ENCODE measurements around the gene CHPF2.
A peak's percentile ranks its signal among the peaks of the same experiment; 100 is the strongest.

CHPF2 gene

DNA sequence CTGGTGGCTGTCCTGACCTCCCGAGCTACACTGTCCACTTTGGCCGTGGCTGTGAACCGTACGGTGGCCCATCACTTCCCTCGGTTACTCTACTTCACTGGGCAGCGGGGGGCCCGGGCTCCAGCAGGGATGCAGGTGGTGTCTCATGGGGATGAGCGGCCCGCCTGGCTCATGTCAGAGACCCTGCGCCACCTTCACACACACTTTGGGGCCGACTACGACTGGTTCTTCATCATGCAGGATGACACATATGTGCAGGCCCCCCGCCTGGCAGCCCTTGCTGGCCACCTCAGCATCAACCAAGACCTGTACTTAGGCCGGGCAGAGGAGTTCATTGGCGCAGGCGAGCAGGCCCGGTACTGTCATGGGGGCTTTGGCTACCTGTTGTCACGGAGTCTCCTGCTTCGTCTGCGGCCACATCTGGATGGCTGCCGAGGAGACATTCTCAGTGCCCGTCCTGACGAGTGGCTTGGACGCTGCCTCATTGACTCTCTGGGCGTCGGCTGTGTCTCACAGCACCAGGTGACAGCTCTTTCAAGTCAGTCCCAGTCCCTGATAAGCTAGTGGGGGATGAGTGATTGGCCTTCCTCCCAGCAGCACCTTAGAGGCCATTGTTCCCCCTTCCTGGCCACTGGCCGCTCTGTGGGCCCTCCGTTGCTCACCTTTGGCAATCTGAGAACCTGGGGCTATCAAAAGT, 3.0 kb downstream of the CHPF2 start:
- no peak for DNase-seq (ENCODE audit: low read depth)

DNA sequence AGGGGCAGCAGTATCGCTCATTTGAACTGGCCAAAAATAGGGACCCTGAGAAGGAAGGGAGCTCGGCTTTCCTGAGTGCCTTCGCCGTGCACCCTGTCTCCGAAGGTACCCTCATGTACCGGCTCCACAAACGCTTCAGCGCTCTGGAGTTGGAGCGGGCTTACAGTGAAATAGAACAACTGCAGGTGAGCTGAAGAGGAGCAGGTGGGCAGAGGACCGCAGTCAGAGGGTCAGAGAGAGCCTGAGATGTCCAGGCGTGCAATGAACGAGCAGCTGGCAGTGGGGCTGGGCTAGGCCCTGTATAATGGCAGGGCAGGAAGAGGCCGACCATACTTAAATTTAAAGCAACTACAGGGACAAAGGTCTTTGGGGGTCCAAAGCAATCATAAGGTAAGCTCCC, 4.1 kb downstream of the CHPF2 start:
- DNase-seq (ENCODE audit: low read depth), result no peak

DNA sequence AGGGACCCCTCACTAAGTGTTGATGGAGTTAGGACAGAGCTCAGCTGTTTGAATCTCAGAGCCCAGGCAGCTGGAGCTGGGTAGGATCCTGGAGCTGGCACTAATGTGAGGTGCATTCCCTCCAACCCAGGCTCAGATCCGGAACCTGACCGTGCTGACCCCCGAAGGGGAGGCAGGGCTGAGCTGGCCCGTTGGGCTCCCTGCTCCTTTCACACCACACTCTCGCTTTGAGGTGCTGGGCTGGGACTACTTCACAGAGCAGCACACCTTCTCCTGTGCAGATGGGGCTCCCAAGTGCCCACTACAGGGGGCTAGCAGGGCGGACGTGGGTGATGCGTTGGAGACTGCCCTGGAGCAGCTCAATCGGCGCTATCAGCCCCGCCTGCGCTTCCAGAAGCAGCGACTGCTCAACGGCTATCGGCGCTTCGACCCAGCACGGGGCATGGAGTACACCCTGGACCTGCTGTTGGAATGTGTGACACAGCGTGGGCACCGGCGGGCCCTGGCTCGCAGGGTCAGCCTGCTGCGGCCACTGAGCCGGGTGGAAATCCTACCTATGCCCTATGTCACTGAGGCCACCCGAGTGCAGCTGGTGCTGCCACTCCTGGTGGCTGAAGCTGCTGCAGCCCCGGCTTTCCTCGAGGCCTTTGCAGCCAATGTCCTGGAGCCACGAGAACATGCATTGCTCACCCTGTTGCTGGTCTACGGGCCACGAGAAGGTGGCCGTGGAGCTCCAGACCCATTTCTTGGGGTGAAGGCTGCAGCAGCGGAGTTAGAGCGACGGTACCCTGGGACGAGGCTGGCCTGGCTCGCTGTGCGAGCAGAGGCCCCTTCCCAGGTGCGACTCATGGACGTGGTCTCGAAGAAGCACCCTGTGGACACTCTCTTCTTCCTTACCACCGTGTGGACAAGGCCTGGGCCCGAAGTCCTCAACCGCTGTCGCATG, 5.2 kb downstream of the CHPF2 start:
- no peak for DNase-seq (ENCODE audit: low read depth)

DNA sequence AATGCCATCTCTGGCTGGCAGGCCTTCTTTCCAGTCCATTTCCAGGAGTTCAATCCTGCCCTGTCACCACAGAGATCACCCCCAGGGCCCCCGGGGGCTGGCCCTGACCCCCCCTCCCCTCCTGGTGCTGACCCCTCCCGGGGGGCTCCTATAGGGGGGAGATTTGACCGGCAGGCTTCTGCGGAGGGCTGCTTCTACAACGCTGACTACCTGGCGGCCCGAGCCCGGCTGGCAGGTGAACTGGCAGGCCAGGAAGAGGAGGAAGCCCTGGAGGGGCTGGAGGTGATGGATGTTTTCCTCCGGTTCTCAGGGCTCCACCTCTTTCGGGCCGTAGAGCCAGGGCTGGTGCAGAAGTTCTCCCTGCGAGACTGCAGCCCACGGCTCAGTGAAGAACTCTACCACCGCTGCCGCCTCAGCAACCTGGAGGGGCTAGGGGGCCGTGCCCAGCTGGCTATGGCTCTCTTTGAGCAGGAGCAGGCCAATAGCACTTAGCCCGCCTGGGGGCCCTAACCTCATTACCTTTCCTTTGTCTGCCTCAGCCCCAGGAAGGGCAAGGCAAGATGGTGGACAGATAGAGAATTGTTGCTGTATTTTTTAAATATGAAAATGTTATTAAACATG, 6.0 kb downstream of the CHPF2 start:
- DNase-seq (ENCODE audit: low read depth), result no peak

DNA sequence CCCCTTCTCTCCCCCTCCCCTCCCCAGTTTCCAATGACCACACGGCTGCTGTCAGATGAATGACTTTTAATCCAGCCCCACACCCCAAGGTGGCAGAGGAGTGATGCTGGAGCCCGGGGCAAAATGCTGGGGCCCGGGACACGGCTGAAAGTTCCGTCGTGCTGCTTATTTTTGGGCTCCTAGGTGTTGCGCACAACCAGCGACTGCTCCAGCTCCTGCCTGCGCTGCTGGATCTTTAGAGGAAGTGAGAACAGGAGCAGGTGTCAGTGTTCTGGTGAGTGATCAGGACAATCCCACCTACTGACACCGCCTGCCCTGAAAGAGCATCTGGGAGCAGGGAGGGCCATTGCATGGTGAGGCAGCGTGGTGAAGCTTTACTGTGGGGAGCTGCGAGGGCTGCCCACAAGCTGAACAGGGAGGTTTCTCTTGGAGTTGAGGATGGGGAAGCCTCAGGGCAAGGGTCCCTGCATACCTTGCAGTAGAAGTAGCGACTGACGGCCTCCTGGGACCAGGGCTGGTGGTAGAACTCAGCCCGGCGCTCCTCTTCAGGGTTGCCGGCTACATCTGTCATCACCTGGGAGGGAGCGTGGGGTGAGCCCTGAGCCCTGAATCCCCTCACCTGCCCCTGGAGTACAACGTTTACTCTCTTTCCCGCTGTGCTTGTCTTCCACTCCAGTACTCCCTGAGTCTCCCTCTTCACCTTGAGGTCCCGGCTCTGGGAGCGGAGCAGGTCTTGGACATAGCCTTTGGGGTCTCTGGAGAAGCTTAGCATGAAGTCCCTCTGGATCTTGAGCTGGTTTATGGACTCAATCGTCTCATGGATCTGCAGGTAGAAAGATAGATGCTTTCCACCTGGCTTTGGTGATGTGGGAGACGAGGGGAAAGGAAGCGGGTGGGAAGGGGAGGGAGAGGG, 6.9 kb downstream of the CHPF2 start:
- DNase-seq (ENCODE audit: low read depth), result no peak

DNA sequence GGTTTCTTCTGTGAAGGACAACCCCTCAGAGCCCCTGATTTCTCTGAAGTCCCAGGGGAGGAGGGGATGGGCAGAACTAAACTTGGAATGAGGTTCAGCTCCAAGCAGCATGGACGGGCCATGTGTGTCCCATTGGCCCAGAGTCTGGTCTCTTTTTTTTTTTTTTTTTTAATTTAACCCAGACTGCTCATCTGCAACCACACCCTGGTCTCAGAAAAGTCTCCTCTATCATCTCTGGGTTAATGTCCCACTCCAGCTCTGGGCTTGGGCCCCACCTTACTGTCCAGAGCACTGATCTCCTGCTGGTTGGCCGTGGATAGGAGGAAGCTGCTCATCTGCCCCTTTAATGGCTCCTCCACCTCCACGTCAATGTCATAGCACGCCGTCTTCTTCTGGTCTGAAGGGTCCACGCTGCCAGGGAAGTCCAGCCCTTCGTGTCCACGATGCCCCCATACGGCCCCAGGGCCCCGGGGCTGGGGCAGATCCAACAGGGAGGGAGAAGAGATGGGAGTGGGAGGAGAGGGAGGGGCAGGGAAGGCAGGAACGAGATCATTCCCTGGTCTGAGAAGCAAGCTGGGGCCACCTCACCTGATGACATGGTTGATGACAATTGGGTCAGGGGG, 7.7 kb downstream of the CHPF2 start:
- DNase-seq (ENCODE audit: low read depth), result no peak

DNA sequence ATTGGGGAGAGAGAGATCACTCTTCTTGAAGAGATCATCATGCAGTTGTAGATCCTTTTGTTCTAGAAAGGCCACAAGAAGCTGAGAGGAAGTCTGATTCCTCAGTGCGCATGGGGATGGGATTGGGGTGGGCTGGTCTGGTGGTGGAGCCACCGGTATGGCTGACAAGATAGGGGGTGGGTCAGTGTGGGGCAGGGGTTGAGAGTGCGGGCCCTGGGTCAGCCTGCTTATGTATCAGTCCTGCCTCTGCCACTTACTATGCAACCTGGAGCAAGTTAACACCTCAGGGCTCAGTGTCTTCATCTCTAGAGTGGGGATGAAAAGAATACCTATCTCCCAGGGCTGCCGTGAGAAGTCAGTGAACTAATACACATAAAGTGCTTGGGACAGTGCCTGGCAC, 8.3 kb downstream of the CHPF2 start:
- no peak for DNase-seq (ENCODE audit: low read depth)

DNA sequence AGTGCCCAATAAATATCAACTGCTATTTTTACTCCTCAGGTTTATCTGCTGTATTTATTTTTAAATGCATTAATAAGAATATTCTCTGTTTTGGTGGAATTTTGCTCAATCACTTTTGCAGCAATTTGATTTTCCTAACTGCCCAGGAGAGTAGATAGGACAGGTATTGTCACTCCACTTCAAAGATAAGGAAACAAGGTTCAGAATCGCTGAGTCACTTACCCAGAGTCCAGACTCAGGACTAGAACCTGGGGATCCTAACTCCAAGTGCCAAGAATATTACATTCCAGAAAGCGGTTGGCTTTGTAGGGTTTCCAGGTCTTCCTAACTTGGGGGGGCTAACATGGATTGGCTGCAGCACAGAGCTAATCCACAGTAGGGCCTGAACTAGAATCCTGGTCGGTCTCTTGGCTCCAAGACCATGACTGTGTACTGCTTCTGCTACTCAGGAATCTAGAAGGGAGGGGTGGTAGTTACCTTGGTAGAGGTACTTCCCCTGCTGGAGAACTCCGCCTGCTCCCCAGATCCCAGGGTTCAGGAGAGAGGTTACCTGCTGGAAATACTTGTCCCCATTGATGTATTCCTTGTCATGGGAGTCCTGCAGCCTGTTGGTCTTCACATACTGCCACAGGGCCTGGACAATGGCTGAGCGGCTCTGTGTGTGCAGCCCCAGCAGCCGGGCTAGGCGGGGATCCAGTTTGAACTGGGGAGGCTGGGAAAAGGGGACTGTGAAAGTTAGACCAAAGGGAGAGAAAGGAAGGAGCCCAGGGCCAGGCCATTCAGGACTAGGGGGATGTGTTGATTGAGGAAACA, 8.9 kb downstream of the CHPF2 start:
- no peak for DNase-seq (ENCODE audit: low read depth)

DNA sequence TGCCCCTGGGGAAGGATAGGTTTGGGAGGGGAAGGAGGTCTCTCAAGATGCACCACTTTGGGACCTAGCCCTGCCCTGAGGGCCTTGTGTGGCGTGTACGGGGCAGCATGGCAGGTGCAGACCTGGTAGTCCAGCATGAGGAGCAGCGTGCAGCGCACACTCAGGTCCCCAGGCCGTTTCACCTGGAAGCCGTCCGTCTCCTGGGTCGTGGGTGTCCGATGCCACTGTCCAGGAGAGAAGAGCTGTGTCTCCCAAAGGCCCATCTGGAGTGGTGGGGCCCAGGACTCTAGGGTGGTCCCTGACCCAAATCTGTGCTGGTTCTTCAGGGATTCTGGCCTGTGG, 9.4 kb downstream of the CHPF2 start:
- DNase-seq (ENCODE audit: low read depth), result no peak

DNA sequence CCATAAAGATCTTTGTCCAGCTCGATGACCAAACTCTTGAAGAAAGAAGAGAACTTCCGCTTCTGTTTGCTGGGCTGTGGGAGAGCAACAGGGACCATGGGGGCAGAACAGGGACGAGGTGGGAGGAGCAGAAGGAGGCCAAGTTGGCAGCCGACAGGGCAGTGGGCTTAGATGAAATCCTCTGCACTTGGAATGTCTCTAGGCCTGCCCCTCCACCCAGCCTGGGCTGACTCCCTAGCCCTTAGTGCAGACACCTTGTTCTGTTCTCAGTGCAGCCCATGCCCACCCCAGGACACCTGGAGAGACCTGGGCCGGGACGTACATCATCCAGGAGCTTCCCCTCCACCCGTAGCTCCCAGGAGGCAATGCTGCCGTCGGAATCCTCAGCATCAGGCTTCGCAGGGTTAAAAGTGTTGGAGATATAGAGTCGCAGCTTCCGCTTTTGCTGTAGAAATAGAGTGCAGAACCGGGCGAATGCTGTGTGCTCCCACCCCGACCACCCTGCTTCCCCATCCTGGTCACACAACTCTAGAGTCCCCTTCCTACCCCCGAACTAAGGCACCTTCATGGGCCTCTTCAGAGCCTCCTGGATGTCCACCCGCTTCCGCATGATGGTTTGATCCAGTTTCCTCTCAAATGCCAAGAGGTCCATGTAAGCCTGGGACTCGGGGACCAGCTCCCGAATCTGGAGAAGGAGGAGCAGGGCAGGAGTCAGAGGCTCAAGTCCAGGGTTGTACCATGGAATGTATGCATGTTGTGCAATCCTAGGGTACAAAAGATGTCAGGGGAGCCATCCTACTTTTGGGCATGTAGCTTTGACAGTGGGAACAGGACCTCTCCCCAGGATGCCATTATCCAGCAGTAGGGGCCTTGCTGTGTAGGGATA, 10.1 kb downstream of the CHPF2 start:
- DNase-seq (ENCODE audit: low read depth), result no peak

DNA sequence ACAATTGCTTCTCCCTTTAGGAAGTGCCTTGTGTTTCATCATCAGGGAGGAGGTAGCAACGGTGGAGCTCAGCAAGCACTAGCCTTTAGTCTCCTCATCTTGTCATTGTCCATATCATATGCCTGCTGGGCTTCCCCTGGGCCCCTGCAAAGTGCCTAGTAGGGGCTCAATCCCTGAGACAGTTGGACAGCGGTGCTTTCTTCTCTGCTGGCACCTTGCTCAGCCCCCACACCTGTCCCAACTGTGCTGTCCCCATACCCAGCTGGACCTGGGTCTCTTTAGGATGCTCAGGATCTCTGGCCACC, 10.7 kb downstream of the CHPF2 start:
- DNase-seq (ENCODE audit: low read depth), result no peak

DNA sequence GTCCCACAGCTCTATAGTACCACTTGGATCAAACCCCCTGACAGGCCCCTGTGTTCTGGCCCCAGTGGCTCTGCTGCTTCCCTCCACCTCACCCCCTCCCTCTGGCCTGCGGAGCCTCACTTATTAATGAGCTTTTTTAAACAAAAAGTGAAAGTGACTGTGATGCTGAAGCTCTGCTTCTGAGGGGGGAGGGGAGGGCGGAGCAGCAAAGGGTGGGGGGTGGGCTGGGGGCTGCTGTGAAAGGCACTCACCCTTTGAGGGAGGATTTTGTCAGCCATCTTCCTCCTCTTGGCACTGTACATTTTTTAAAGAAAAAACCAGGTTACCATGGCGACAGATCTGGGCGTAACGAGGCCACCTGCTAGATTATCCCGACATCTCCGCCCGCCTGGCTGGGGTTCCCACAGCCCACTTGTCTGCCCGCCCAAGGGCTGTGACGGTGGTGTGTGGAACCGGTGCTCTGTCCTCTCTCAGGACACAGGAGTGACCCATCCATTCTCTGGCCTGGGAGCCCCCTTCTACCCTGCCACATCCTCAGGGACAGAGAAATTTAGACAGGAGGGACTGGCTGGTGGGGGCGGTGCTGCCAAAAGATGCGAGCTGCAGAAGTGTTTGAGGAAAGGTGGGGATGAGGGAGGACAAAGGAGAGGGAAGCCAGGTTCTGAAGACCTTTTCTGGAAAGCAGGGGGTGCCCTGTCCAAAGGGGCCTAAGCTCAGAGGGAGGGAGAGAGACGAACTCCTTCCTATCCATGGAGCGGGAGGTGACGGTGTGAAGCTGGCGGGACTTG, 11.3 kb downstream of the CHPF2 start:
- DNase-seq (ENCODE audit: low read depth), result no peak

DNA sequence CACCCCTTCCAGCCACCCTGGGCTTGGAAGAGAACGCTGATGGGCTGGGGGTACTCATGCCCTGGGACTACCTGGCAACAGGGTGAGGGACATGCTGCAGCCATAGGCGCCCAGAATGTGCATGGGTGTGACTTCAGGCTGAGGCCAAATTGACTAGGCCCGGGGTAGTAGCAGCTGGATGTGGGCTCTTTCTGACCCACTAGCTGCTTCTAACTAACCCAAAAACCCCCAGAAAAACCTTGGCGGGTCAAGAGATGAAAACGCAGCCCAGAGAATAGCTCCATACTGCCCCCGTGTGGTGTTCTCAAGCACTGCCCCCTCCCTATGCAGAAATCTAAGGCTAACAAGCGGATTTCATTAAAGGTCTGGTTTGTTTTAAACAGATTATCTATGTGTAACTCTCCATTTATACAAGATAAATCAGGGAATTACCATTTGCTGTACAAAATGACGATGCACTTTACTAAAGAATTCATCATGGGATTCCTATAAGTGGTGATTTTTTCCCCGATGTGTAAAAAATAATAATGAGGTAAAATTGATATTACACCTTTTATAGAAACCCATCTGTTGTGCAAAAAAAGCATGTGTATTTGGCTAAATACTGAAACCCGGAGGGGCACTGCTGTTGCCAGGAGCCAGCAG, 12.0 kb downstream of the CHPF2 start:
- peak; percentile 49 for DNase-seq (ENCODE audit: low read depth)

DNA sequence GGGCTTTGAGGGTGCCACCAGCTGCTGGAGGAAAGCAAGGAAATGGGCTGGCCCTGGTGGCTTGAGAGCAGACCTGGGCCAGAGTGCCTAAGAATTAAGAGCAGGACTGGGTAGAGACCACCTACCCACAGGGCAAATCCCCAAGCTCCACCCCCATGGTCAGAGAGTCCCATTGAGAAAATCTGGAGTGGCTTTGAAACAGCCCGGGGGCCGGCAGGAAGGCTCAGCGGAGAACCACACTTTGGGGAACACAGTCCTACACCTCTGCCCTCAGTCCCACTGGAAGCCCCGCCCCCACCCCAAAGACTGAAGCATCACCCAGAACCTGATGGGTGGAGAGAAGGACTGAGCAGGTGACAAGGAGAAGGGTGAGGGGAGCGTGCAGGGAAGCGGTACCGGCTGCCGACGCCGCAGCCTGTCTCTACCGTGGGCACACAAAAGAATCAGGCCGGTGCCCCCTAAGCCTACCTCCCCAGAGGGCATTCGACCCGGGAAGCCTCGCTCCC, 12.6 kb downstream of the CHPF2 start:
- DNase-seq (ENCODE audit: low read depth), result no peak

DNA sequence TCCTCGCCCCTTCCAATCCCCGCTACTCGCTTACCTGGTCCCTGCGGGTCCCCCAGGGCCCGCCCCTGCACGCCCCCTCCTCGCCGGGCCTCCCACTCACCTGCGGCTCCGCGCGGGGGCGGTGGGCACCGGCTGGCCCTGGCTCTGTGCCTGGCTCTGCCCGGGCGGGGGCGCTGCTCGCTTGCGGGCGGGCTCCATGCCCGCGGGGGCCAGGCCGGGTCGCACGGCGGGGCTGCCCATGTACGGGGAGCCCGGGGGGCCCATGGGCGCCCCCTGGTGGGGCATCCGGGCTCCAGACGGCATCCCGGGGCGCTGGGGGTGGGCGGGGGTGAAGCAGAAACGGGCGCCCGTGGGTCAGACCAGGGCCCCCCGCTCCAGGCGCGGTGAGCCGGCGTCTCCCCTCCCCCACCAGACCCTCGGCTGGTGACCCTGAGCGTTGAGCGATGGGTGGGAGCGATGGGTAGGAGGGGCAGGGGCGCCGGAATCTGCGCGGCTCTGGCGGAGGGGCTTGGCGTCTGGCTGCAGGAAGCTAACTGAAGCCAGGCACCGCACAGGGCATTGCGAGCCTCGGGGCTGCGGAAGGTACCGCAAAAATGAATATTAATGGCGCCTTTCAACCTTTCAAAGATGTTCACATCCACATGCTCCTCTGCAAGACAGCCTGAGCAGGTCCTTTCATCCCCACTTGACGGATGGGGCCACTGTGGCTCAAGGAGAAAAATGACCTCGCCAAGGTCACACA, 13.2 kb downstream of the CHPF2 start:
- DNase-seq (ENCODE audit: low read depth), result peak; percentile 59

DNA sequence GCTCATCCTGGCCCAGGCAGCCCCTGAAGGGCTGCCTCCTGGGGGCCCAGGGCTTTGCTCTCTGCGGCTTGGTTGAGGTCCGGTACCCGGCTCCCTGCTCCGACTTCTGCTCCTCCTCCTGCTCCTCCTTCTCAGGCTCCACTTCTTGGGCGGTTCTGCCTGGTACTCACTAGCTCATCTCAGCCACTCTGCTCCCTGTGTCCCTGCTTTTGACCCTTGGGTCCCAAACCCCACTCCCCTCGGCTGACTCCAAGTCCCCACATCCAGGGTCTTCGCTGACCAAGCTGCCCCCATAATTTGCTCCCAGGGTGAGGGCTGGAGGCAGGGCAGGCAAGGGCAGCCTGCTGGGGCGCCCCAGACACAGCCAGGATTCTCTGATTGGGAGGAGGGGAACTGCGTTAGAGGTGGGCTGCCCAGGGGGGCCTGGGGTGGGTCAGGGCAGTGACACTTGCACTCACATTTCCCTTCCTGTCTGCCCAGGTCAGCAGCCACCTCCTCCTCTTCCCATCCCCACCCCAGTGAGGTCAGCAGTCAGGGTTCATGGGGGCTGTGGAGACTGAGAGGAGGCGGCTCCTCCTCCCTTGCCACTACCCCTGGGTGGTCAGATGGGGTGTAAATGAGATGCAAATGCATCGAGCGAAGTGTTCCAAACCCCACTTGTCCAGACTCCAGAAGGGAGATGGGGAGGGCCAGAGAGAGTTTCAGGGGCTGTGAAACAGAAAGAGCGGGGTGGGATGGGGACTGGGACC, 14.0 kb downstream of the CHPF2 start:
- no peak for DNase-seq (ENCODE audit: low read depth)
